Esophagus (tissue), 2 donors: ENCODE results near the gene TMEM175. TPM values are rescaled to one million over a fixed set of nuclear protein-coding genes. Genes with fewer than 3 reads are reported as not detected.

ENCODE experiments used
- H3K27ac ChIP-seq, 2 donors: one replicate each; pipeline ENCODE4 v1.5.1; 2013; ENCODE audit warnings: low read depth in 2 of 2, mild to moderate bottlenecking in 2 of 2, inconsistent platforms in 1 of 2, low read length in 1 of 2, moderate library complexity in 1 of 2
- H3K27me3 ChIP-seq, 2 donors: one replicate each; pipeline ENCODE4 v1.6.1; 2013; ENCODE audit warnings: low read length in 2 of 2, control low read depth in 1 of 2, mild to moderate bottlenecking in 1 of 2; ENCODE audit not compliant: insufficient read depth in 2 of 2, control insufficient read depth in 1 of 2
- H3K36me3 ChIP-seq, 2 donors: one replicate each; pipeline ENCODE4 v1.6.1; 2013; ENCODE audit warnings: low read length in 1 of 2; ENCODE audit not compliant: control insufficient read depth in 2 of 2, insufficient read depth in 2 of 2
- H3K4me1 ChIP-seq, 2 donors: one replicate each; pipeline ENCODE4 v1.6.1; 2013; ENCODE audit warnings: low read length in 1 of 2; ENCODE audit not compliant: control insufficient read depth in 2 of 2, insufficient read depth in 2 of 2
- H3K4me3 ChIP-seq, 2 donors: one replicate each; pipeline ENCODE4 v1.5.1; 2013; ENCODE audit warnings: low read length in 2 of 2, mild to moderate bottlenecking in 2 of 2, low read depth in 1 of 2, moderate library complexity in 1 of 2
- H3K9me3 ChIP-seq, 2 donors: one replicate each; pipeline ENCODE4 v1.6.1; 2013; ENCODE audit warnings: mild to moderate bottlenecking in 2 of 2, low read depth in 1 of 2, low read length in 1 of 2, moderate library complexity in 1 of 2; ENCODE audit not compliant: control insufficient read depth in 2 of 2, insufficient read depth in 1 of 2
- WGBS, 2 donors: extraction: QIAGEN DNeasy Blood & Tissue Kit; methylation state at CpG; one replicate each; pipeline ENCODE4 v1.1.7; 2013; 5-methylcytosine and 5-hydroxymethylcytosine counted together
- polyA plus RNA-seq, 2 donors: library from polyadenylated mRNA; stranded (reverse); fragments of 200-250 nt; gene quantifications; one replicate each; pipeline ENCODE4 v1.2.3, GENCODE V29; 2013
- donor health status: healthy with polysubstance abuse.
- donor health status: Bipolar disorder and iron deficiency.

TMEM175 gene
- polyA plus RNA-seq, 2 donors = 16.6 to 32.2 TPM

GRCh38 chr4:985123-985830, 53.0 kb downstream of the TMEM175 start:
- no peak overlapping the region for H3K27ac ChIP-seq

GRCh38 chr4:986428-986878, 54.2 kb downstream of the TMEM175 start:
- Histone ChIP-seq H3K9me3 (no peaks in the 10 kb centered on the region), H3K4me3 (peak overlapping the region; percentile 69 to 70), H3K4me1 (peaks cover 4 to 11% of the 10 kb centered on the region in 2 donors), H3K27me3 (no peaks in the 10 kb centered on the region), H3K27ac (peak overlapping the region; percentile 36 to 64), H3K36me3 (peaks cover 2 to 17% of the 10 kb centered on the region in 2 donors)
- 2% methylated on average over 14 of the region's 14 CpGs for WGBS, 2 donors

More at GRCh38 chr4:985123-985830, 53.0 kb downstream of the TMEM175 start:
- Histone ChIP-seq H3K36me3 (peaks cover under 1 to 10% of the 10 kb centered on the region in 2 donors), H3K27me3 (no peaks in the 10 kb centered on the region), H3K9me3 (no peaks in the 10 kb centered on the region), H3K4me1 (peaks cover 4 to 11% of the 10 kb centered on the region in 2 donors), H3K4me3 (peak overlapping the region in 1 of 2 donors; percentile 9)
- WGBS, 2 donors = 38 to 39% methylated on average over 22 to 23 of the region's 23 CpGs

- 1% methylated on average over 69 of the region's 69 CpGs for WGBS, 2 donors
- Histone ChIP-seq H3K4me3 (peak within 1 kb of the TSS; percentile 69 to 70), H3K27me3 (no peaks in the 10 kb centered on the region), H3K4me1 (peaks cover 4 to 15% of the 10 kb centered on the region in 2 donors), H3K36me3 (peaks cover 2 to 18% of the 10 kb centered on the region in 2 donors), H3K27ac (peak within 1 kb of the TSS; percentile 36 to 64), H3K9me3 (no peaks in the 10 kb centered on the region)
Measured at GRCh38 chr4:986879-987623, 54.8 kb downstream of the TMEM175 start, which contains the start of gene IDUA. Gene IDUA, plus strand, starts transcription at chr4:987044. Its CDS starts 41 bp downstream, at chr4:987085.

- peaks cover 2 to 18% of the 10 kb centered on the region in 2 donors for H3K36me3 ChIP-seq
- H3K27ac ChIP-seq = no peak overlapping the region
- no peaks in the 10 kb centered on the region for H3K9me3 ChIP-seq
- H3K4me1 ChIP-seq = peaks cover 7 to 22% of the 10 kb centered on the region in 2 donors
- H3K4me3 ChIP-seq = peak overlapping the region; percentile 69 to 70
- H3K27me3 ChIP-seq = no peaks in the 10 kb centered on the region
- WGBS, 2 donors = 61% methylated on average over 37 of the region's 37 CpGs
Measured at GRCh38 chr4:987624-988513, 55.6 kb downstream of the TMEM175 start.

GRCh38 chr4:988726-989721, 56.8 kb downstream of the TMEM175 start:
- WGBS, 2 donors = 92 to 93% methylated on average over 68 to 69 of the region's 69 CpGs
- peaks cover 7 to 26% of the 10 kb centered on the region in 2 donors for H3K4me1 ChIP-seq
- H3K9me3 ChIP-seq = no peaks in the 10 kb centered on the region
- no peaks in the 10 kb centered on the region for H3K27me3 ChIP-seq
- no peak overlapping the region for H3K4me3 ChIP-seq
- peaks cover 2 to 18% of the 10 kb centered on the region in 2 donors for H3K36me3 ChIP-seq
- no peak overlapping the region for H3K27ac ChIP-seq

DNA sequence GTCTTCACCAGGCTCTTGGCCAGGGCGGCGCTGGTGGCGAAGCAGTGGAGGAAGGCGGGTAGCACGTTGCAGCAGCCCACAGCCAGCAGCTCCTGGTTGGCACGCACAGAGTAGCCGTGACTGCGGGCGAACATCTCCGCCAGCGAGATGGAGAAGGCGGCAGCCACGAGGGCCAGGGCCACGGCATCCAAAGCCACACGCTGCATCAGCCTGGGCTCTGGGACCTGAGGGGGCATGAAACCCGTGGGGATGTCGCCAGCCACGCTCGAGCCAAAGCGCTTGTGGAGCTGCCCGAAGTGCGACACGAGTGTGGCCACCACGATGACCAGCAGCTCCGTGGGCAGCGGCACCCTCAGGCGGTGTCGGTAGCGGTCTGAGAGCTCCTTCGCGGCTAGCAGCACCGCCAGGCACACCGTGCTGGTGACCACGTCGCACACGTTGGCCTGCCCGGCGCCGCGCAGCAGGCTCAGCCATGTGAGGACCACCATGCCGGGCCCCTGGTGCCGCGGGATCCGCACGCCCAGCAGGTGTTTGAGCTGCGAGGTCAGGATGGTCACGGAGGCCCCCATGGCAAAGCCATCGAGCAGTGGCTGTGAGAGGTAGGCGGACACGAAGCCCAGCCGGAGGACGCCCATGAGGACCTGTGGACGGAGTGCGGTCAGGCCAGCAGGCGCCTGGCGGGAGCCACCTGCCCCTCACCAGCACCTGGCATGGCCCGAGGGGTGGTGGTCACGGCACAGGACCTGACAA, 57.6 kb downstream of the TMEM175 start:
- Histone ChIP-seq H3K27ac (no peak overlapping the region), H3K36me3 (peaks cover 2 to 18% of the 10 kb centered on the region in 2 donors), H3K27me3 (no peaks in the 10 kb centered on the region), H3K4me1 (peaks cover 7 to 26% of the 10 kb centered on the region in 2 donors), H3K9me3 (no peaks in the 10 kb centered on the region), H3K4me3 (no peak overlapping the region)
- WGBS, 2 donors = 96 to 97% methylated on average over 58 of the region's 58 CpGs

DNA sequence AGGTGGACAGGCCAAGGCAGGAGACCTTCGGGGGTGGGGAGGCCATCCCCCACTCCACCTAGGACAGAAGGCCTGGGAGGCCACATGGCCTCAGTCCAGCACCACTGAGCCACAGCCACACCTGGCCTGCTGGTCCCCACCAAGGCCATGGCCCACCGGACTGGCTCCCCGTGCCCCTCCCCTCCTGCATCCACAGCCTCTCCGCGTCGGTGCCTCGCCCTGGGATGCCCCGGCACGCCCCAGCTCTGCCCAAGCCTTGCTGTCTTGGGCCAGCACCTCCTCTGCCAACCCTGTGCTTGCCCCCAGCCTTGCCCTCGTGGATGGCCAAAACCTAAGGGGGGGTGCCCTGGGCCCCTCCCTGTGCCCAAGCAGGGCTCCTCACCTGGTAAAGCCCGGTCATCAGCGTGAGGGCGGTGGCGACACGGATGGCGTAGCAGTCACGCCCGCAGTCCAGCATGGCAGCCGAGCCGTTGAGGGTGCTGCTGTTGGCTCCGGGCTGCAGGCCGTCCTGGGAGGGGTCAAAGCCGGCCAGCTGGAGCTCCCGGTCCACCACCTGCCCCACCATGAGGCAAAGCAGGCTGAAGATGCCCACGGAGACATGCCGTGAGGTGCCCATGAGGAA, 58.6 kb downstream of the TMEM175 start:
- Histone ChIP-seq H3K36me3 (peaks cover 2 to 18% of the 10 kb centered on the region in 2 donors), H3K9me3 (no peaks in the 10 kb centered on the region), H3K27me3 (no peaks in the 10 kb centered on the region), H3K4me1 (peaks cover 7 to 26% of the 10 kb centered on the region in 2 donors), H3K27ac (no peak overlapping the region), H3K4me3 (no peak overlapping the region)
- 88 to 91% methylated on average over 23 to 26 of the region's 26 CpGs for WGBS, 2 donors
